Esophagus squamous epithelium (tissue), 4 donors: ENCODE results near the gene TCAP.

Experiments
- CTCF ChIP-seq, 6 experiments: fragments of 450-650 bp in 4 of 6; fragments of 200-600 bp in 2 of 6; sonication (generic) in 2 of 6; IDR thresholded peaks; one replicate each; pipeline ENCODE4 v1.5.1; 2016 to 2019; ENCODE audit warnings: antibody characterized with exemption in 6 of 6, mild to moderate bottlenecking in 4 of 6, moderate library complexity in 4 of 6
- POLR2A ChIP-seq, 4 donors: fragments of 450-650 bp; IDR thresholded peaks; one replicate each; pipeline ENCODE4 v1.6.1; 2017; ENCODE audit warnings: antibody characterized with exemption in 4 of 4, mild to moderate bottlenecking in 4 of 4, moderate library complexity in 3 of 4

GRCh38 chr17:39629898-39630297 lies 35.3 kb upstream of the TCAP start:
- TF ChIP-seq POLR2A (IDR thresholded peaks at IDR 0.05) (no peak), CTCF (IDR thresholded peaks at IDR 0.05) (no peak)
